Stimulated activated CD4-positive, alpha-beta T cell treated with anti-CD3 and anti-CD28 coated beads, Interleukin-1b, Interleukin-23, amount 100 ng/mL, for 24 hours (primary cell): Measurements from ENCODE around the gene ROR1.

Experiments used
- DNase-seq, 4 experiments: peaks; one replicate each; pipeline ENCODE4 v3.0.0-alpha.2; 2020; ENCODE audit warnings: low read depth in 4 of 4, low spot score in 1 of 4

The ROR1 gene

GRCh38 chr1:64001038-64001437 is 227.2 kb downstream of the ROR1 start:
- DNase-seq, result no peak

GRCh38 chr1:64004451-64005025 is 230.7 kb downstream of the ROR1 start:
- no peak for DNase-seq

GRCh38 chr1:64005801-64006200 is 232.0 kb downstream of the ROR1 start:
- DNase-seq, result no peak

GRCh38 chr1:64006276-64007051 is 232.6 kb downstream of the ROR1 start:
- no peak for DNase-seq

GRCh38 chr1:64010316-64010715 is 236.5 kb downstream of the ROR1 start:
- DNase-seq, result no peak

- no peak for DNase-seq
Observed at GRCh38 chr1:64013395-64013794, 239.6 kb downstream of the ROR1 start.

- DNase-seq, result no peak
Observed at GRCh38 chr1:64019818-64020217, 246.0 kb downstream of the ROR1 start.

GRCh38 chr1:64021066-64021465 is 247.2 kb downstream of the ROR1 start:
- no peak for DNase-seq

- DNase-seq, result no peak
Observed at GRCh38 chr1:64025051-64025450, 251.2 kb downstream of the ROR1 start.

GRCh38 chr1:64029037-64029436 is 255.2 kb downstream of the ROR1 start:
- DNase-seq, result no peak

- DNase-seq, result no peak
Observed at GRCh38 chr1:64030411-64030810, 256.6 kb downstream of the ROR1 start.

- no peak for DNase-seq
Observed at GRCh38 chr1:64031236-64031635, 257.4 kb downstream of the ROR1 start.

GRCh38 chr1:64033667-64034220 is 259.9 kb downstream of the ROR1 start:
- DNase-seq, result no peak

- no peak for DNase-seq
Observed at GRCh38 chr1:64036549-64036948, 262.7 kb downstream of the ROR1 start.

GRCh38 chr1:64038119-64038518 is 264.3 kb downstream of the ROR1 start:
- DNase-seq, result no peak

- no peak for DNase-seq
Observed at GRCh38 chr1:64038965-64039364, 265.1 kb downstream of the ROR1 start.

- DNase-seq, result no peak
Observed at GRCh38 chr1:64039390-64039926, 265.6 kb downstream of the ROR1 start.

- no peak for DNase-seq
Observed at GRCh38 chr1:64041371-64042131, 267.7 kb downstream of the ROR1 start.

GRCh38 chr1:64042331-64043100 is 268.7 kb downstream of the ROR1 start:
- no peak for DNase-seq

- no peak for DNase-seq
Observed at GRCh38 chr1:64043288-64043687, 269.5 kb downstream of the ROR1 start.

GRCh38 chr1:64043976-64044375 is 270.2 kb downstream of the ROR1 start:
- no peak for DNase-seq
